IMR-90 (cell line): ENCODE data around the gene C1R. TPM values are rescaled to one million over a fixed set of nuclear protein-coding genes. Genes with fewer than 3 reads are reported as not detected.

ENCODE experiments used
- ATAC-seq: fragments of 200-7000 bp; cut with Tn5 transposase; 2 replicates; pipeline ENCODE4 v1.9.1; 2020; ENCODE audit warnings: low read depth, mild to moderate bottlenecking, moderate library complexity
- BruUV-seq: library from RNA; stranded (reverse); fragments of 400-500 nt; replicated peaks from 2 replicates; lab custom pipeline; 2021; lab: Mats Ljungman, UMichigan
- CTCF ChIA-PET: fragments of 300-600 bp; formaldehyde crosslinking; extraction: SDS; loops from one replicate; lab custom pipeline; 2021; ENCODE audit warnings: antibody characterized with exemption; lab: Yijun Ruan, JAX
- POLR2A ChIA-PET: fragments of 300-600 bp; sonication (Branson Sonifier 250); formaldehyde crosslinking; loops from one replicate; lab custom pipeline; 2022; ENCODE audit warnings: antibody characterized with exemption; ENCODE audit not compliant: unreplicated experiment; lab: Charles Lee
- DNase-seq: peaks from one replicate; pipeline ENCODE4 v3.0.0; 2013
- H2AFZ ChIP-seq: replicated peaks from 2 replicates; pipeline ENCODE3; 2013; ENCODE audit warnings: low read length, mild to moderate bottlenecking; ENCODE audit not compliant: poor library complexity
- H2AK5ac ChIP-seq: 2 replicates; pipeline ENCODE4 v1.6.1; 2013; ENCODE audit warnings: low read depth, low read length, inconsistent platforms
- H2AK9ac ChIP-seq: replicated peaks from 2 replicates; pipeline ENCODE3; 2013; ENCODE audit warnings: mild to moderate bottlenecking, low read depth, low read length, moderate library complexity; ENCODE audit not compliant: poor library complexity
- H2BK120ac ChIP-seq: 2 replicates; pipeline ENCODE4 v1.6.1; 2013; ENCODE audit warnings: low read depth, low read length, inconsistent platforms
- H2BK15ac ChIP-seq: 3 replicates; pipeline ENCODE4 v1.6.1; 2013; ENCODE audit warnings: low read depth, low read length, inconsistent platforms
- H2BK20ac ChIP-seq: 2 replicates; pipeline ENCODE4 v1.6.1; 2013; ENCODE audit warnings: low read depth, mild to moderate bottlenecking, inconsistent platforms, low read length, moderate library complexity
- H2BK5ac ChIP-seq: 2 replicates; pipeline ENCODE4 v1.6.1; 2013; ENCODE audit warnings: mild to moderate bottlenecking, low read depth, low read length, inconsistent platforms; ENCODE audit not compliant: poor library complexity, severe bottlenecking
- H3K14ac ChIP-seq: replicated peaks from 2 replicates; pipeline ENCODE4 v1.6.1; 2013; ENCODE audit warnings: low read depth, low read length, inconsistent platforms
- H3K18ac ChIP-seq: 2 replicates; pipeline ENCODE4 v1.6.1; 2013; ENCODE audit warnings: low read depth, low read length, control low read depth
- H3K23ac ChIP-seq: 2 replicates; pipeline ENCODE4 v1.6.1; 2013; ENCODE audit warnings: low read depth, low read length, inconsistent platforms
- H3K27ac ChIP-seq: 2 replicates; pipeline ENCODE4 v1.5.1; 2013; ENCODE audit warnings: mild to moderate bottlenecking, control low read depth, low read length; ENCODE audit not compliant: insufficient read depth
- H3K27me3 ChIP-seq: 2 replicates; pipeline ENCODE4 v1.6.1; 2013; ENCODE audit warnings: low read length; ENCODE audit not compliant: control insufficient read depth, insufficient read depth
- H3K36me3 ChIP-seq: 2 replicates; pipeline ENCODE4 v1.6.1; 2013; ENCODE audit warnings: low read length, mixed read lengths; ENCODE audit not compliant: control insufficient read depth, insufficient read depth
- H3K4ac ChIP-seq: 2 replicates; pipeline ENCODE4 v1.6.1; 2013; ENCODE audit warnings: low read depth, low read length, inconsistent platforms
- H3K4me1 ChIP-seq: 2 replicates; pipeline ENCODE4 v1.6.1; 2013; ENCODE audit warnings: low read length, mixed read lengths; ENCODE audit not compliant: control insufficient read depth, insufficient read depth
- H3K4me2 ChIP-seq: 2 replicates; pipeline ENCODE4 v1.6.1; 2013; ENCODE audit warnings: low read depth, mild to moderate bottlenecking, control low read depth, low read length, moderate library complexity
- H3K4me3 ChIP-seq: 2 replicates; pipeline ENCODE4 v1.5.1; 2013; ENCODE audit warnings: low read depth, mild to moderate bottlenecking, control low read depth, low read length, moderate library complexity; ENCODE audit not compliant: insufficient read depth
- H3K56ac ChIP-seq: 2 replicates; pipeline ENCODE4 v1.6.1; 2013; ENCODE audit warnings: low read length, inconsistent platforms; ENCODE audit not compliant: insufficient read depth; ENCODE audit errors: extremely low read depth
- H3K79me1 ChIP-seq, 2 experiments: 2 replicates each; pipeline ENCODE4 v1.6.1; 2013; ENCODE audit warnings: low read length in 2 of 2, inconsistent platforms in 1 of 2, low read depth in 1 of 2
- H3K9ac ChIP-seq: 2 replicates; pipeline ENCODE4 v1.6.1; 2013; ENCODE audit warnings: low read depth, low read length, control low read depth
- H3K9me1 ChIP-seq: 2 replicates; pipeline ENCODE4 v1.6.1; 2013; ENCODE audit warnings: low read length, inconsistent platforms; ENCODE audit not compliant: insufficient read depth
- H3K9me3 ChIP-seq: 2 replicates; pipeline ENCODE4 v1.6.1; 2013; ENCODE audit warnings: low read length; ENCODE audit not compliant: control insufficient read depth, insufficient read depth
- H4K20me1 ChIP-seq: 2 replicates; pipeline ENCODE4 v1.6.1; 2013; ENCODE audit warnings: low read length, inconsistent platforms; ENCODE audit not compliant: insufficient read depth
- H4K5ac ChIP-seq: 2 replicates; pipeline ENCODE4 v1.6.1; 2013; ENCODE audit warnings: mild to moderate bottlenecking, low read depth, low read length, control low read depth
- H4K8ac ChIP-seq, 2 experiments: 2 replicates each; pipeline ENCODE4 v1.6.1; 2013; ENCODE audit warnings: low read depth in 2 of 2, low read length in 2 of 2, control low read depth in 1 of 2, inconsistent platforms in 1 of 2
- H4K91ac ChIP-seq: 2 replicates; pipeline ENCODE4 v1.6.1; 2013; ENCODE audit warnings: low read depth, low read length, inconsistent platforms; ENCODE audit not compliant: insufficient read depth
- BHLHE40 ChIP-seq: fragments of 150-350 bp; IDR thresholded peaks from 2 replicates; pipeline ENCODE4 v1.6.1; 2016; ENCODE audit warnings: mild to moderate bottlenecking, low read depth, low read length
- CEBPB ChIP-seq: IDR thresholded peaks from 2 replicates; pipeline ENCODE4 v1.6.1; 2012; ENCODE audit warnings: low read depth, low read length, improper control_type of control experiment
- CHD1 ChIP-seq: IDR thresholded peaks from 2 replicates; pipeline ENCODE4 v1.6.1; 2012; ENCODE audit warnings: low read depth, low read length, improper control_type of control experiment
- ELK1 ChIP-seq: fragments of 150-350 bp; IDR thresholded peaks from 2 replicates; pipeline ENCODE4 v1.6.1; 2016; ENCODE audit warnings: low read depth, mild to moderate bottlenecking, low read length, moderate library complexity, borderline replicate concordance
- FOS ChIP-seq: fragments of 150-350 bp; IDR thresholded peaks from 2 replicates; pipeline ENCODE4 v1.6.1; 2016; ENCODE audit warnings: low read depth, low read length
- MAFK ChIP-seq: IDR thresholded peaks from 2 replicates; pipeline ENCODE4 v1.6.1; 2012; ENCODE audit warnings: low read depth, low read length, improper control_type of control experiment
- MXI1 ChIP-seq: IDR thresholded peaks from 2 replicates; pipeline ENCODE4 v1.6.1; 2012; ENCODE audit warnings: low read depth, mild to moderate bottlenecking, low read length, moderate library complexity, borderline replicate concordance
- NFE2L2 ChIP-seq: fragments of 150-350 bp; IDR thresholded peaks from 2 replicates; pipeline ENCODE4 v1.6.1; 2016; ENCODE audit warnings: low read depth, mild to moderate bottlenecking, low read length
- POLR2A ChIP-seq: IDR thresholded peaks from 2 replicates; pipeline ENCODE4 v1.6.1; 2012; ENCODE audit warnings: mild to moderate bottlenecking, low read depth, low read length
- RAD21 ChIP-seq: IDR thresholded peaks from 2 replicates; pipeline ENCODE4 v1.6.1; 2012; ENCODE audit warnings: low read length, improper control_type of control experiment
- RCOR1 ChIP-seq: IDR thresholded peaks from 2 replicates; pipeline ENCODE4 v1.6.1; 2012; ENCODE audit warnings: mild to moderate bottlenecking, low read length, improper control_type of control experiment; ENCODE audit not compliant: insufficient replicate concordance
- RFX5 ChIP-seq: IDR thresholded peaks from 2 replicates; pipeline ENCODE4 v1.8.0; 2012; ENCODE audit warnings: low read depth, mild to moderate bottlenecking, low read length, moderate library complexity
- WGBS, 2 experiments: methylation state at CpG; one replicate each; pipeline versions ENCODE4 v1.1.5 to v1.1.7; 2013; ENCODE audit warnings: missing lambda C conversion rate in 2 of 2; ENCODE audit not compliant: insufficient read length in 1 of 2; ENCODE audit errors: extremely low coverage in 2 of 2; 5-methylcytosine and 5-hydroxymethylcytosine counted together
- dilution Hi-C: fragments of 300-500 bp; cut with HindIII; formaldehyde crosslinking; loops from one replicate; pipeline ENCODE4 v1.14.3; 2018; ENCODE audit warnings: low sequenced_read_pairs; ENCODE audit not compliant: unreplicated experiment
- in situ Hi-C: fragments of 300-500 bp; cut with MboI; formaldehyde crosslinking; loops from 3 replicates; pipeline ENCODE4 v1.14.3; 2019; ENCODE audit warnings: low sequenced_read_pairs, inconsistent platforms, mixed read lengths
- intact Hi-C: fragments of 100-400 bp; cut with micrococcal nuclease; formaldehyde crosslinking; loops from 2 replicates; pipeline ENCODE4 v1.10.0; 2022
- polyA plus RNA-seq, 3 experiments: library from polyadenylated mRNA; depleted of rRNA; stranded (reverse); fragments of >200 nt; gene quantifications; 2 replicates each; pipeline ENCODE4 v1.2.3, GENCODE V29; 2012; ENCODE audit warnings: low replicate concordance in 1 of 3
- total RNA-seq: library from RNA; depleted of rRNA; stranded (reverse); fragments of >200 nt; gene quantifications from 2 replicates; pipeline ENCODE4 v1.2.3, GENCODE V29; 2012
- TF ChIP-seq, protein P1 (sequence below): conservative IDR thresholded peaks from 2 replicates; pipeline ENCODE4 v1.5.1; 2012; ENCODE audit warnings: mild to moderate bottlenecking, low read depth, low read length, improper control_type of control experiment
- TF ChIP-seq, protein P2 (sequence below): fragments of 150-350 bp; IDR thresholded peaks from 2 replicates; pipeline ENCODE4 v1.6.1; 2017; ENCODE audit warnings: mild to moderate bottlenecking, antibody characterized with exemption, low read length, low read depth

The C1R gene
- total and polyA plus RNA-seq, 2 of the 4 experiments (the other 2 are of a cell fraction), result 38.4 to 165 TPM

- Histone ChIP-seq H3K18ac (no peak overlapping the region), H2BK120ac (no peak overlapping the region), H2BK5ac (no peak overlapping the region), H3K14ac (no peak overlapping the region), H4K5ac (no peak overlapping the region), H3K23ac (no peak overlapping the region), H3K4me3 (no peak overlapping the region), H4K8ac (no peak overlapping the region), H2BK15ac (no peak overlapping the region), H2BK20ac (no peak overlapping the region), H3K27ac (no peak overlapping the region), H3K79me1 (no peaks in the 10 kb centered on the region), H3K9me1 (no peaks in the 10 kb centered on the region), H2AK5ac (no peak overlapping the region), H3K4me2 (no peak overlapping the region), H2AK9ac (peak overlapping the region; percentile 50), H3K36me3 (peaks cover 14% of the 10 kb centered on the region), H2AFZ (no peak overlapping the region), H3K4me1 (no peaks in the 10 kb centered on the region), H4K20me1 (no peaks in the 10 kb centered on the region), H3K4ac (no peak overlapping the region), H3K56ac (no peak overlapping the region), H3K9ac (no peak overlapping the region), H4K91ac (no peak overlapping the region), H3K9me3 (no peaks in the 10 kb centered on the region), H3K27me3 (no peaks in the 10 kb centered on the region)
- CTCF ChIA-PET, result interaction anchor here (0.6 kb wide), 1 partner anchor 105 kb away, joined by 3 read pairs; no protein-coding TSS in a partner anchor
- DNase-seq, result no peak
- no TSS peak for BruUV-seq
- 75% methylated on average over 1 of the region's 7 CpGs; no CpG with 5 or more reads in 1 of the 2 experiments for WGBS, 2 experiments
- POLR2A ChIA-PET, result interaction anchor here (0.5 to 0.6 kb wide), 2 partner anchors 151 to 434 kb away, joined by 5 to 13 read pairs; partner anchors contain the start of gene ZNF384
- intact Hi-C loops, result no loop called here
- dilution Hi-C loops, result no loop called here
- ATAC-seq, result no peak
- in situ Hi-C loops, result no loop called here
- TF ChIP-seq RFX5 (no peak), ELK1 (no peak), MAFK (no peak), NFE2L2 (no peak), BHLHE40 (no peak), RCOR1 (no peak), CEBPB (no peak), POLR2A (no peak), FOS (no peak), RAD21 (no peak), CHD1 (no peak), MXI1 (no peak)
- TF ChIP-seq, protein P1, sequence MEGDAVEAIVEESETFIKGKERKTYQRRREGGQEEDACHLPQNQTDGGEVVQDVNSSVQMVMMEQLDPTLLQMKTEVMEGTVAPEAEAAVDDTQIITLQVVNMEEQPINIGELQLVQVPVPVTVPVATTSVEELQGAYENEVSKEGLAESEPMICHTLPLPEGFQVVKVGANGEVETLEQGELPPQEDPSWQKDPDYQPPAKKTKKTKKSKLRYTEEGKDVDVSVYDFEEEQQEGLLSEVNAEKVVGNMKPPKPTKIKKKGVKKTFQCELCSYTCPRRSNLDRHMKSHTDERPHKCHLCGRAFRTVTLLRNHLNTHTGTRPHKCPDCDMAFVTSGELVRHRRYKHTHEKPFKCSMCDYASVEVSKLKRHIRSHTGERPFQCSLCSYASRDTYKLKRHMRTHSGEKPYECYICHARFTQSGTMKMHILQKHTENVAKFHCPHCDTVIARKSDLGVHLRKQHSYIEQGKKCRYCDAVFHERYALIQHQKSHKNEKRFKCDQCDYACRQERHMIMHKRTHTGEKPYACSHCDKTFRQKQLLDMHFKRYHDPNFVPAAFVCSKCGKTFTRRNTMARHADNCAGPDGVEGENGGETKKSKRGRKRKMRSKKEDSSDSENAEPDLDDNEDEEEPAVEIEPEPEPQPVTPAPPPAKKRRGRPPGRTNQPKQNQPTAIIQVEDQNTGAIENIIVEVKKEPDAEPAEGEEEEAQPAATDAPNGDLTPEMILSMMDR, result no peak
- TF ChIP-seq, protein P2, sequence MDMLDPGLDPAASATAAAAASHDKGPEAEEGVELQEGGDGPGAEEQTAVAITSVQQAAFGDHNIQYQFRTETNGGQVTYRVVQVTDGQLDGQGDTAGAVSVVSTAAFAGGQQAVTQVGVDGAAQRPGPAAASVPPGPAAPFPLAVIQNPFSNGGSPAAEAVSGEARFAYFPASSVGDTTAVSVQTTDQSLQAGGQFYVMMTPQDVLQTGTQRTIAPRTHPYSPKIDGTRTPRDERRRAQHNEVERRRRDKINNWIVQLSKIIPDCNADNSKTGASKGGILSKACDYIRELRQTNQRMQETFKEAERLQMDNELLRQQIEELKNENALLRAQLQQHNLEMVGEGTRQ, result no peak
These were observed 30.8 kb upstream of the C1R start for GRCh38 chr12:7122811-7123769.
